GM21360 (cell line): ENCODE measurements around the gene PPRC1.

Experiments
- ATAC-seq: cut with Tn5 transposase; IDR thresholded peaks from one replicate; pipeline ENCODE4 v1.9.1; 2021; ENCODE audit warnings: mild to moderate bottlenecking, moderate library complexity; ENCODE audit not compliant: unreplicated experiment

The PPRC1 gene

GRCh38 chr10:102141583-102142107, 8.8 kb downstream of the PPRC1 start:
- no peak for ATAC-seq

- no peak for ATAC-seq
Observed at GRCh38 chr10:102146971-102147428, 14.2 kb downstream of the PPRC1 start.

GRCh38 chr10:102147561-102147960, 14.7 kb downstream of the PPRC1 start:
- no peak for ATAC-seq

GRCh38 chr10:102148275-102148674, 15.4 kb downstream of the PPRC1 start:
- no peak for ATAC-seq

GRCh38 chr10:102150970-102151773, 18.3 kb downstream of the PPRC1 start:
- ATAC-seq = no peak

GRCh38 chr10:102151774-102152544, 19.1 kb downstream of the PPRC1 start, which contains the start of gene NOLC1:
TSS of gene NOLC1 (plus strand) at chr10:102152389. CDS start at chr10:102152411, 22 bp downstream.
- peak; percentile 87 for ATAC-seq

- ATAC-seq = peak; percentile 1
Observed at GRCh38 chr10:102152545-102152890, 19.7 kb downstream of the PPRC1 start.

- ATAC-seq = no peak
Observed at GRCh38 chr10:102153093-102153620, 20.3 kb downstream of the PPRC1 start.

GRCh38 chr10:102154466-102155116, 21.8 kb downstream of the PPRC1 start:
- no peak for ATAC-seq

- no peak for ATAC-seq
Observed at GRCh38 chr10:102157224-102157623, 24.4 kb downstream of the PPRC1 start.

- ATAC-seq = no peak
Observed at GRCh38 chr10:102159051-102159597, 26.3 kb downstream of the PPRC1 start.

GRCh38 chr10:102159831-102160230, 27.0 kb downstream of the PPRC1 start:
- no peak for ATAC-seq

GRCh38 chr10:102163342-102163989, 30.6 kb downstream of the PPRC1 start:
- no peak for ATAC-seq

- ATAC-seq = no peak
Observed at GRCh38 chr10:102167861-102168260, 35.0 kb downstream of the PPRC1 start.

GRCh38 chr10:102170602-102171001, 37.8 kb downstream of the PPRC1 start:
- ATAC-seq = no peak

GRCh38 chr10:102172288-102172687, 39.4 kb downstream of the PPRC1 start:
- ATAC-seq = no peak

- no peak for ATAC-seq
Observed at GRCh38 chr10:102175415-102175814, 42.6 kb downstream of the PPRC1 start.

GRCh38 chr10:102184606-102185005, 51.8 kb downstream of the PPRC1 start:
- no peak for ATAC-seq

- no peak for ATAC-seq
Observed at GRCh38 chr10:102185272-102185671, 52.4 kb downstream of the PPRC1 start.
